HepG2 (cell line): Measurements from ENCODE around the gene RIPOR3. TPM values are rescaled to one million over a fixed set of nuclear protein-coding genes. Genes with fewer than 3 reads are reported as not detected.

Experiments
- BCL6 ChIP-seq: IDR thresholded peaks from 2 replicates; pipeline ENCODE4 v1.6.1; 2016; ENCODE audit warnings: missing genetic modification reagents, missing compliant biosample characterization
- EP300 ChIP-seq, 3 experiments: sonication (generic) in 1 of 3; formaldehyde crosslinking in 1 of 3; IDR thresholded peaks; 2 replicates each; pipeline versions ENCODE4 v1.5.1 to v1.6.1; 2011 to 2020; ENCODE audit warnings: low read depth in 2 of 3, low read length in 2 of 3, borderline replicate concordance in 1 of 3, improper control_type of control experiment in 1 of 3, mild to moderate bottlenecking in 1 of 3, missing genetic modification reagents in 1 of 3, moderate library complexity in 1 of 3
- ESRRA ChIP-seq: sonication (generic); formaldehyde crosslinking; IDR thresholded peaks from 2 replicates; pipeline ENCODE4 v1.5.1; 2020; ENCODE audit warnings: mild to moderate bottlenecking, low read depth, missing genetic modification reagents
- GTF3A ChIP-seq: sonication (generic); formaldehyde crosslinking; conservative IDR thresholded peaks from 2 replicates; pipeline ENCODE4 v1.4.0; 2020; ENCODE audit warnings: mild to moderate bottlenecking, missing genetic modification reagents
- JUN ChIP-seq: sonication (generic); formaldehyde crosslinking; IDR thresholded peaks from 2 replicates; pipeline ENCODE4 v1.4.0; 2020; ENCODE audit warnings: mild to moderate bottlenecking, missing genetic modification reagents
- KLF12 ChIP-seq: sonication (generic); formaldehyde crosslinking; IDR thresholded peaks from 2 replicates; pipeline ENCODE4 v1.4.0; 2020; ENCODE audit warnings: missing genetic modification reagents, borderline replicate concordance
- NFYC ChIP-seq: IDR thresholded peaks from 2 replicates; pipeline ENCODE4 v1.6.1; 2016; ENCODE audit warnings: missing genetic modification reagents, missing compliant biosample characterization
- PHF21A ChIP-seq: sonication (generic); formaldehyde crosslinking; IDR thresholded peaks from 2 replicates; pipeline ENCODE4 v1.5.0; 2020; ENCODE audit warnings: mild to moderate bottlenecking, missing genetic modification reagents
- SIN3A ChIP-seq: IDR thresholded peaks from 2 replicates; pipeline ENCODE4 v1.6.1; 2011; ENCODE audit warnings: low read depth, mild to moderate bottlenecking, control low read depth, low read length, borderline replicate concordance
- SSRP1 ChIP-seq: IDR thresholded peaks from 2 replicates; pipeline ENCODE4 v1.6.1; 2016; ENCODE audit warnings: control low read depth
- TP53 ChIP-seq: sonication (generic); formaldehyde crosslinking; conservative IDR thresholded peaks from 2 replicates; pipeline ENCODE4 v1.4.0; 2020; ENCODE audit warnings: missing genetic modification reagents
- ZNF432 ChIP-seq: sonication (generic); formaldehyde crosslinking; IDR thresholded peaks from 2 replicates; pipeline ENCODE4 v1.5.0; 2020; ENCODE audit warnings: missing genetic modification reagents, mild to moderate bottlenecking, borderline replicate concordance
- ZNF644 ChIP-seq: IDR thresholded peaks from 2 replicates; pipeline ENCODE4 v1.6.1; 2016; ENCODE audit warnings: low read depth
- ZNF772 ChIP-seq: sonication (generic); formaldehyde crosslinking; IDR thresholded peaks from 2 replicates; pipeline ENCODE4 v1.5.0; 2020; ENCODE audit warnings: mild to moderate bottlenecking, missing genetic modification reagents
- polyA plus RNA-seq, 8 experiments: library from polyadenylated mRNA; depleted of rRNA in 3 of 8; stranded (reverse) in 7 of 8; unstranded in 1 of 8; fragments of >200 nt; fragmentation: Illumina TruSeq in 4 of 8; extraction: Trizol in 4 of 8; gene quantifications; 2 replicates each; pipeline versions ENCODE4 v1.2.1 to v1.2.3, GENCODE V29; 2011 to 2016; ENCODE audit warnings: low read depth in 4 of 8, missing spikeins in 1 of 8, mixed read lengths in 1 of 8; ENCODE audit not compliant: insufficient read depth in 1 of 8
- total RNA-seq, 5 experiments: library from RNA; depleted of rRNA; stranded (reverse); fragments of >200 nt; fragmentation: Illumina TruSeq; extraction: Trizol; gene quantifications; 2 replicates each; pipeline ENCODE4 v1.2.3, GENCODE V29; 2016; ENCODE audit warnings: low read depth in 1 of 5
- TF ChIP-seq, protein P1 (sequence below), 2 experiments: fragments of 450-650 bp in 1 of 2; sonication (generic) in 1 of 2; formaldehyde crosslinking; IDR thresholded peaks; 2 replicates each; pipeline versions ENCODE4 v1.5.0 to v1.8.0; 2020 to 2022; ENCODE audit warnings: mild to moderate bottlenecking in 1 of 2, missing genetic modification reagents in 1 of 2
- TF ChIP-seq, protein P2 (sequence below): sonication (generic); formaldehyde crosslinking; IDR thresholded peaks from 2 replicates; pipeline ENCODE4 v1.4.0; 2020; ENCODE audit warnings: missing genetic modification reagents
- TF ChIP-seq, protein P3 (sequence below): sonication (generic); formaldehyde crosslinking; IDR thresholded peaks from 2 replicates; pipeline ENCODE4 v1.4.0; 2020; ENCODE audit warnings: mild to moderate bottlenecking, missing genetic modification reagents
- TF ChIP-seq, protein P4 (sequence below): sonication (generic); formaldehyde crosslinking; IDR thresholded peaks from 2 replicates; pipeline ENCODE4; 2020; ENCODE audit warnings: missing genetic modification reagents, mild to moderate bottlenecking, borderline replicate concordance
- TF ChIP-seq, protein P5 (sequence below): fragments of 450-650 bp; IDR thresholded peaks from 2 replicates; pipeline ENCODE4 v1.6.1; 2017; ENCODE audit warnings: mild to moderate bottlenecking

RIPOR3 gene
- total and polyA plus RNA-seq, 2 of the 13 experiments (the other 11 are each of a cell fraction or from before 2014, with no cell fraction given): 0.18 TPM; not detected in 1

DNA sequence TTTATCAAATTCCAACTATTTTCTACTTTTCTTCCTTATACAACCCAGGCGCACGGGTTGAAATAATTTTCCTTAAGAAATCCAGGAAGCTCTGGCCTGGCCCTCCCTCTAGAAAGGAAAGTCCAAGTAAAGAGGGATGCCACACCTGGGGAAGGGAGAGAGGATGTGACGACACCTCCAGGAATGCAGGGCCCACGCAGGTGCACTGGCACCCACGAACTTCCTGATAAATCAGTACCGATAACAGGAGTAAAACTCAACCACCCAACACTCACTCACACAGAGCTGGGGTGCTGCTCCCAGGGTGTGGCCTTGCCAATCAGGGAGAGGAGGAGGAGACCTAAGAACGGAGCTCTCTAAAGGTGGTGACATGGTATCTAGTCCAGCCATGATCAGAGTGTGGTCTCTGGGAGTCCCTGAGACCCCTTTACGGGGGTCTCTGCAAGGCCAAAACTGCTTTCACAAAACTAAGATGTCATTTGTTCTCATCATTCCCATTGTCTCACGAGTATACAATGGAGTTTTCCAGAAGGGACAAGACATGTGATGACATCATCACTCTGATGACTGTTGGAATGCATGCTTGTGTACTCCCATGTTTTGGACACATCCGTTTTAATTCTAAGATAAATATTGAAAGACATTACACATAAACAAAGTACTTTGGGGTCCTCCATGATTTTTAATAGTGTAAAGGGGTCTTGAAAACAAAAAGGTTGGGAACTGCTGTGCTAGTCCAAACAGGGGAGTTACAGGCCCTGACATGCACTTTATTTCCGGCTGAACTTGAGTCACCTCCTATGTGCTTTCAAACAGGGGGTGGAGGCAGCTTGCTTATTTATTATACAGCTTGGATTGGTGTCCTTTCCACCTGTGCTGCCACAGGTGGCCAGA lies 37.9 kb upstream of the RIPOR3 start (continued):
- TF ChIP-seq ESRRA (CRISPR knock-in tag) (peak; percentile 29; the same call in 1 of the 2 replicates), ZNF432 (CRISPR knock-in tag) (no peak), JUN (CRISPR knock-in tag) (peak; percentile 27), BCL6 (CRISPR knock-in tag) (peak; percentile 8; the same call in 1 of the 2 replicates), GTF3A (CRISPR knock-in tag) (peak; percentile 79; the same call in 1 of the 2 replicates), ZNF772 (CRISPR knock-in tag) (peak; percentile 58), PHF21A (CRISPR knock-in tag) (peak; percentile 84; the same call in 1 of the 2 replicates), NFYC (CRISPR knock-in tag) (no peak), SIN3A (peak; percentile 39; the same call in 1 of the 2 replicates), TP53 (CRISPR knock-in tag) (peak; percentile 81; the same call in 1 of the 2 replicates), KLF12 (CRISPR knock-in tag) (0 out of 2 replicates have a peak, but pooled peaks have one; percentile 33), EP300 (IDR thresholded peaks at IDR 0.05; ENCODE audit: low read depth in 2 of 2, low read length in 2 of 2) (no peak; a peak in 1 of 4 replicates), EP300 (CRISPR knock-in tag; IDR thresholded peaks at IDR 0.05; ENCODE audit: borderline replicate concordance) (peak; percentile 39), ZNF644 (CRISPR knock-in tag) (0 out of 2 replicates have a peak, but pooled peaks have one; percentile 14), SSRP1 (CRISPR knock-in tag) (peak; percentile 91; the same call in 1 of the 2 replicates)
- TF ChIP-seq, protein P1, sequence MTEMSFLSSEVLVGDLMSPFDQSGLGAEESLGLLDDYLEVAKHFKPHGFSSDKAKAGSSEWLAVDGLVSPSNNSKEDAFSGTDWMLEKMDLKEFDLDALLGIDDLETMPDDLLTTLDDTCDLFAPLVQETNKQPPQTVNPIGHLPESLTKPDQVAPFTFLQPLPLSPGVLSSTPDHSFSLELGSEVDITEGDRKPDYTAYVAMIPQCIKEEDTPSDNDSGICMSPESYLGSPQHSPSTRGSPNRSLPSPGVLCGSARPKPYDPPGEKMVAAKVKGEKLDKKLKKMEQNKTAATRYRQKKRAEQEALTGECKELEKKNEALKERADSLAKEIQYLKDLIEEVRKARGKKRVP (CRISPR knock-in tag; IDR thresholded peaks at IDR 0.05): peak in 1 of 2 experiments; percentile 57; a peak in 1 of 4 replicates
- TF ChIP-seq, protein P2, sequence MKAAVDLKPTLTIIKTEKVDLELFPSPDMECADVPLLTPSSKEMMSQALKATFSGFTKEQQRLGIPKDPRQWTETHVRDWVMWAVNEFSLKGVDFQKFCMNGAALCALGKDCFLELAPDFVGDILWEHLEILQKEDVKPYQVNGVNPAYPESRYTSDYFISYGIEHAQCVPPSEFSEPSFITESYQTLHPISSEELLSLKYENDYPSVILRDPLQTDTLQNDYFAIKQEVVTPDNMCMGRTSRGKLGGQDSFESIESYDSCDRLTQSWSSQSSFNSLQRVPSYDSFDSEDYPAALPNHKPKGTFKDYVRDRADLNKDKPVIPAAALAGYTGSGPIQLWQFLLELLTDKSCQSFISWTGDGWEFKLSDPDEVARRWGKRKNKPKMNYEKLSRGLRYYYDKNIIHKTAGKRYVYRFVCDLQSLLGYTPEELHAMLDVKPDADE: peak; percentile 28; the same call in 1 of the 2 replicates
- TF ChIP-seq, protein P3, sequence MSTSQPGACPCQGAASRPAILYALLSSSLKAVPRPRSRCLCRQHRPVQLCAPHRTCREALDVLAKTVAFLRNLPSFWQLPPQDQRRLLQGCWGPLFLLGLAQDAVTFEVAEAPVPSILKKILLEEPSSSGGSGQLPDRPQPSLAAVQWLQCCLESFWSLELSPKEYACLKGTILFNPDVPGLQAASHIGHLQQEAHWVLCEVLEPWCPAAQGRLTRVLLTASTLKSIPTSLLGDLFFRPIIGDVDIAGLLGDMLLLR (CRISPR knock-in tag): no peak
- TF ChIP-seq, protein P4, sequence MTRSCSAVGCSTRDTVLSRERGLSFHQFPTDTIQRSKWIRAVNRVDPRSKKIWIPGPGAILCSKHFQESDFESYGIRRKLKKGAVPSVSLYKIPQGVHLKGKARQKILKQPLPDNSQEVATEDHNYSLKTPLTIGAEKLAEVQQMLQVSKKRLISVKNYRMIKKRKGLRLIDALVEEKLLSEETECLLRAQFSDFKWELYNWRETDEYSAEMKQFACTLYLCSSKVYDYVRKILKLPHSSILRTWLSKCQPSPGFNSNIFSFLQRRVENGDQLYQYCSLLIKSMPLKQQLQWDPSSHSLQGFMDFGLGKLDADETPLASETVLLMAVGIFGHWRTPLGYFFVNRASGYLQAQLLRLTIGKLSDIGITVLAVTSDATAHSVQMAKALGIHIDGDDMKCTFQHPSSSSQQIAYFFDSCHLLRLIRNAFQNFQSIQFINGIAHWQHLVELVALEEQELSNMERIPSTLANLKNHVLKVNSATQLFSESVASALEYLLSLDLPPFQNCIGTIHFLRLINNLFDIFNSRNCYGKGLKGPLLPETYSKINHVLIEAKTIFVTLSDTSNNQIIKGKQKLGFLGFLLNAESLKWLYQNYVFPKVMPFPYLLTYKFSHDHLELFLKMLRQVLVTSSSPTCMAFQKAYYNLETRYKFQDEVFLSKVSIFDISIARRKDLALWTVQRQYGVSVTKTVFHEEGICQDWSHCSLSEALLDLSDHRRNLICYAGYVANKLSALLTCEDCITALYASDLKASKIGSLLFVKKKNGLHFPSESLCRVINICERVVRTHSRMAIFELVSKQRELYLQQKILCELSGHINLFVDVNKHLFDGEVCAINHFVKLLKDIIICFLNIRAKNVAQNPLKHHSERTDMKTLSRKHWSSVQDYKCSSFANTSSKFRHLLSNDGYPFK (CRISPR knock-in tag): peak; percentile 36; the same call in 1 of the 2 replicates
- TF ChIP-seq, protein P5, sequence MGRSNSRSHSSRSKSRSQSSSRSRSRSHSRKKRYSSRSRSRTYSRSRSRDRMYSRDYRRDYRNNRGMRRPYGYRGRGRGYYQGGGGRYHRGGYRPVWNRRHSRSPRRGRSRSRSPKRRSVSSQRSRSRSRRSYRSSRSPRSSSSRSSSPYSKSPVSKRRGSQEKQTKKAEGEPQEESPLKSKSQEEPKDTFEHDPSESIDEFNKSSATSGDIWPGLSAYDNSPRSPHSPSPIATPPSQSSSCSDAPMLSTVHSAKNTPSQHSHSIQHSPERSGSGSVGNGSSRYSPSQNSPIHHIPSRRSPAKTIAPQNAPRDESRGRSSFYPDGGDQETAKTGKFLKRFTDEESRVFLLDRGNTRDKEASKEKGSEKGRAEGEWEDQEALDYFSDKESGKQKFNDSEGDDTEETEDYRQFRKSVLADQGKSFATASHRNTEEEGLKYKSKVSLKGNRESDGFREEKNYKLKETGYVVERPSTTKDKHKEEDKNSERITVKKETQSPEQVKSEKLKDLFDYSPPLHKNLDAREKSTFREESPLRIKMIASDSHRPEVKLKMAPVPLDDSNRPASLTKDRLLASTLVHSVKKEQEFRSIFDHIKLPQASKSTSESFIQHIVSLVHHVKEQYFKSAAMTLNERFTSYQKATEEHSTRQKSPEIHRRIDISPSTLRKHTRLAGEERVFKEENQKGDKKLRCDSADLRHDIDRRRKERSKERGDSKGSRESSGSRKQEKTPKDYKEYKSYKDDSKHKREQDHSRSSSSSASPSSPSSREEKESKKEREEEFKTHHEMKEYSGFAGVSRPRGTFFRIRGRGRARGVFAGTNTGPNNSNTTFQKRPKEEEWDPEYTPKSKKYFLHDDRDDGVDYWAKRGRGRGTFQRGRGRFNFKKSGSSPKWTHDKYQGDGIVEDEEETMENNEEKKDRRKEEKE: no peak
